ENCODE data around the gene CDC23.
"Not testable (repeated sequence)": the region's sequence is repeated elsewhere in the genome, so short reads cannot be mapped to it uniquely, and the experiment has no call there.

Gene CDC23

DNA sequence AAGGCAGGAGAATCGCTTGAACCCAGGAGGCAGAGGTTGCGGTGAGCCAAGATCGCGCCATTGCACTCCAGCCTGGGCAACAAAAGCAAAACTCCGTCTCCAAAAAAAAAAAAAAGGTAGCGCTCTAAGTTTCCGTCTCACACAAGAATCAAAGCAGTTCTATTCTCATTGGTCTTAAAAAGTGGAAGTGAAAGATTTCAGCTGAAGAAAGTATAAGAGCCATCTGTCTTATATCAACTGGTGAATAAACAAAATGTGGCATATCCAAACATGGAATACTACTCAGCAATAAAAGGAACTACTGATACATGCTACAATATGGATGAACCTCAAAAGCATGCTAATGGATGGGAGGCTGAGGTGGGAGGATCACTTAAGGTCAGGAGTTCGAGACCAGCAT is 19.3 kb downstream of the CDC23 start:
- DNase-seq, result not testable (repeated sequence)

DNA sequence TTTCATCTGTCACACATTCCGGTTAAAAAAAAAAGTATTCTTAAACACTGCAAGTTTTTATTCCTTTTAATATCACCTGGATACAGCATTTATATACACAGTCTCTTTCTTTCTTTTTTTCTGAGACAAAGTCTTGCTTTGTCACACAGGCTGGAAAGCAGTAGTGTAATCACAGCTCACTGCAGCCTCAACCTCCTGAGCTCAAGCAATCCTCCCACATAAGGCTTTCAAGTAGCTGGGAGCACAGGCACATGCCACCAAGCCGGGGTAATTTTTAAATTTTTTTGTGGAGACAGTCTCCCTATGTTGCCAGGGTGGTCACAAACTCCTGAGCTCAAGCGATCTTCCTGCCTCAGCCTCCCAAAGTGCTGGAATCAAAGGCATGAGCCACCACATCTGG is 20.3 kb downstream of the CDC23 start:
- DNase-seq, result no peak

DNA sequence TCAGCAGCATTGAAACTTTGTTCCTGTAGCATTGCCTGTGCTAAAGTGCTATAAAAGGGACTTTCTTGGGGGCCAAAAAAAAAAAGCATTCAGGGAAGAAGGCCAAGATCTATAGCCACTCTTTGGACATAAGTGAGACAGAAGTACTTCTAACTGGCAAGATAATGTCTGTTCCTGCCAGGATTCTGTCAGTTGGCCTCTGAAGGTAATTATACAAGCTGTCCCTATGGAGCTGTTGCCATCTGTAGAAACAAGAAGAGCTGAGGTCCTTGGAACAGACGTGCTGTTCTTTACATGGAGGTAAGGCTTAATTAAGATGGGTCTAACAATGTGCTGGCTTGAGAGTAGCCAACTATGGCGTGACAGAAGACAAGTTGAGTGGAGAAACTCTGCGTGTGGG is 24.5 kb downstream of the CDC23 start:
- DNase-seq, result no peak

GRCh38 chr5:138186002-138186447 is 27.1 kb downstream of the CDC23 start:
- no peak for DNase-seq

GRCh38 chr5:138182808-138183207 is 30.3 kb downstream of the CDC23 start:
- DNase-seq, result no peak

DNA sequence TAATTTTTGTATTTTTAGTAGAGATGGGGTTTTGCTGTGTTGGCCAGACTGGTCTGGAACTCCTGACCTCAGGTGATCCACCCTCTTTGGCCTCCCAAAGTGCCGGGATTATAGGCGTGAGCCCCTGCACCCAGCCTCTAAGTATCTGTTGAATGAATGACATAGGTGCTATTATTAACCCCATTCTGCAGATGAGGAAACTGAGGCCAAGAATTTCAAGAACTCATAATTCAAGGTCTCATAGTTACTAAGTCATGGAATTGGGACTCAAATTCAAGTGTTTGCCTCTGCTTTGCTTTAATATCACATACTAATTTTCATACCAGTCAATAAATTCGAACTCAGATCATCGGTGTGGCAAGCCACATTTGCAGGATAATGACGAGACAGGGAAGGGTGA is 32.3 kb downstream of the CDC23 start:
- no peak for DNase-seq

- DNase-seq, result no peak
Observed at GRCh38 chr5:138180183-138180782, 32.8 kb downstream of the CDC23 start.

DNA sequence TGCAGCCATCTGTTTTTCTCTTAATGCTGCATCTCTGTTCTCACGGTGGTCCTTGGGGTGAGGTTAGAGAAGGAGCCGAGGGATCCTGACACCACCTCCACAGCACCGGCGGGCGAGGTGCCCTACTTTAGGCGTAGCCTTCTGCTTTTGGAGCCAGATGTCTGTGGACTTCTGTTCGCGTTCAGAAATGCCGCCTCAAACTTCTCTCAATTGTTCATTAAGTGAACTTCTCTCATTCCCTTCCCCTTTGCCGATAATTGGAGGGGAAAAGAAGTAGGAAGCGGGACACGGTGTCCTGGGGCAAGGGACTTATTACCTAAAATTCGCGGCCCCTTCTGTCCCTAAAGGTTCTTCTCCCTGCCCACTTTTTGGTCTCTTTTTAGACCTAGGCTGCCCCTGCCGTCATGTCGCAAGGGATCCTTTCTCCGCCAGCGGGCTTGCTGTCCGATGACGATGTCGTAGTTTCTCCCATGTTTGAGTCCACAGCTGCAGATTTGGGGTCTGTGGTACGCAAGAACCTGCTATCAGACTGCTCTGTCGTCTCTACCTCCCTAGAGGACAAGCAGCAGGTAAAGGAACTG is 33.8 kb downstream of the CDC23 start:
- no peak for DNase-seq

GRCh38 chr5:138178516-138179276 is 34.4 kb downstream of the CDC23 start, which contains the start of the genes BRD8 and KIF20A:
BRD8 (minus strand) TSS chr5:138178630; CDS start chr5:138178614, 16 bp downstream.
KIF20A (plus strand) TSS chr5:138179112; CDS start chr5:138179681, 569 bp downstream.
- DNase-seq, result peak; percentile 91

DNA sequence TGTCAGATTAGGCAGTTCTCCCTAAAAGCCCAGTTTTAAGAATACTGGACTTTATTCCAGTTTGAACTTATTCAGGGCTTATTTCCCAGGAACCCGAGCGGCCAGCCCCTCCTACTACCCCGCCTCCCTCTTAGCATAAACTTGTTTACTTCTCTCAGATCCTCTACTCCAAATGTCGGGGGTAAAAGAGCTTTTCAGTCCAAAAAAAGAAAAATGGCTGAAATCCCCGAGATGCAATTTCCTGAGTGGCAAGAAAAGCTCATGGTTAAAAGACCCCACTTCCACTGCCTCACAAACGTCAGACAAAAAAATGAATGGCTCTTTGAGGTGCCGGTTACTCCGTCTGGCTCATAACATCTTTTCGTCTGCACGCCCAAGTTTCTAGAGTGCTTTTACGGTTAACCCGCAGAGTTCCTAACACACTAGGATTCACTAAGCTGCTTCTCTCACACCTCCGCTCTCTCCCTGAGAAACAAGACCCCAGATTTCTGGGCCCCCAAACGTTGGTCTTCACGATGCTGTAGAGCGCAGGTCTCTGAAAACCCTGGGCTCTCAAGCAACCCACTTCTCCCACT is 35.1 kb downstream of the CDC23 start:
- no peak for DNase-seq

GRCh38 chr5:138170299-138170698 is 42.8 kb downstream of the CDC23 start:
- DNase-seq, result no peak

DNA sequence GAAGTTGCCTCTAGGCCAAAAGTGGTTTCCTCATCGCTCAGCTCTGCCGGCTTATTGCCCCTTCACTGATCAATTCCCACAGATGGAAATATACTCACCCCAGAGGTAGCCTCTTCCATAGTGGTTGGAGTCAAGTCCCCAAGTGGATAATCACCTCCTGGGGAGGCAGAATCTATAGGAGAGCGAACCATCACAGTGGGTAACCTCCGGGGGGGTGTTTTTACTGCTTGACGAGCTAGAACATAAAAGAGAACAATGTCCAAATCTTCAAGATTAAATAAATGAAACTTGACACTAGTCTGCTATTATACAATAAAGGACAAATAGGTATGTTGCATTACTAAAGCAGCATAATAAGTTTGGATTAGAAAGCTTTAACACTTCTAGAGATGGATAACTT is 44.0 kb downstream of the CDC23 start:
- no peak for DNase-seq

- DNase-seq, result no peak
Observed at GRCh38 chr5:138163721-138164120, 49.4 kb downstream of the CDC23 start.

GRCh38 chr5:138160706-138161105 is 52.4 kb downstream of the CDC23 start:
- DNase-seq, result no peak

GRCh38 chr5:138159666-138160065 is 53.5 kb downstream of the CDC23 start:
- no peak for DNase-seq

DNA sequence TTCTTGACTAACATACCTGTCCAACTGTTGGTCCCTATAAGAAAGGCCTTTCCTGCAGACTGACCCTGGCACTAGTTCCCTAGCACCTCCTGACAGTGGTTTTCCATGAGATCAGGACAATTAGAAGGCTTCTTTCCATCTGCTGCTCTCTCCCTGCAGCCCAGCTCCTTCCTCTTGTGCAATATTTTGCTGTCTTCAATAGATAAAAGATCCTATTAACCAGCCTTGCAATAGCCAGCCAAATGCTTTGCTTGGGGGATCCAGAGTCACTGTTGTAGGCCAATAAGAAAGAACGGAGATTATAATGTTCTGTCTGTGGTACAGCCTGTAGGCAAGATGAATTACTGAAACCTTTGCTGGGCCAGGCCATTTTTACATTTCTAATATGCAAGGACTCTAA is 55.5 kb downstream of the CDC23 start:
- no peak for DNase-seq

GRCh38 chr5:138155977-138156376 is 57.1 kb downstream of the CDC23 start:
- not testable (repeated sequence) for DNase-seq

- no peak for DNase-seq
Observed at GRCh38 chr5:138149530-138149929, 63.6 kb downstream of the CDC23 start.

- no peak for DNase-seq
Observed at GRCh38 chr5:138148811-138149210, 64.3 kb downstream of the CDC23 start.

DNA sequence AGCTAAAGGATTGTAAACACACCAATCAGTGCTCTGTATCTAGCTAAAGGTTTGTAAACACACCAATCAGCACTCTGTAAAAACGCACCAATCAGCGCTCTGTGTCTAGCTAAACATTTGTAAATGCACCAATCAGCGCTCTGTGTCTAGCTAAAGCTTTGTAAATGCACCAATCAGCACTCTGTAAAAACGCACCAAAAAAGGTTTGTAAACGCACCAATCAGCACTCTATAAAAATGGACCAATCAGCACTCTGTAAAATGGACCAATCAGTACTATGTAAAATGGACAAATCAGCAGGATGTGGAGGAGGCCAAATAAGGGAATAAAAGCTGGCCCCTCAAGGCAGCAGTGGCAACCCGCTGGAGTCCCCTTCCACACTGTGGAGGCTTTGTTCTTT is 69.5 kb downstream of the CDC23 start:
- DNase-seq, result not testable (repeated sequence)

GRCh38 chr5:138141734-138142133 is 71.4 kb downstream of the CDC23 start:
- DNase-seq, result no peak

DNA sequence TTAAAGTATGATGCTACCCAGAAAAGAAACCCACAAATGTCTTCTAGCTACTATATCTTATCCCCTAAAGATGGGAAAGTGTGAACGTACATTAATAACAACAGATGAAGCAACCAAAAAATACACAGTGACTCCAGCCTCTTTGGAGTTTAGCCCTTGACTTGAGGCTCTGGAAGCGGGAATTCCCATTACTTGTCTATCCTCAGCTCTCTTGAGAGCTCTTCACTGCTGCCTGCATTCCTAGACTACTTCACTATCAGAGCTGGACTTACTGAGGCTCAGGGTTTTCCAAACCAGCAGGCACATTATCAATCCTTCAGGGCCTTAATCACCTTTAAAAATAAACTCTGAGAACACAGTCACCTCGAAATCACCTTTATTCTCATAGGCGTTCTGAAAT is 72.9 kb downstream of the CDC23 start:
- DNase-seq, result no peak

GRCh38 chr5:138139781-138140090 is 73.4 kb downstream of the CDC23 start:
- no peak for DNase-seq

Measured in activated CD8-positive, alpha-beta memory T cell treated with anti-CD3 and anti-CD28 coated beads for 24 hours (primary cell).